Activated CD8-positive, alpha-beta memory T cell treated with anti-CD3 and anti-CD28 coated beads, Interleukin-2, amount 10 ng/mL, durations not matched to agents 7 days and 5 days (primary cell): Measurements from ENCODE around the gene AOPEP. TPM values are rescaled to one million over a fixed set of nuclear protein-coding genes. Genes with fewer than 3 reads are reported as not detected.

Source experiments
- ATAC-seq: fragments of 150-1000 bp; cut with Tn5 transposase; one replicate; pipeline ENCODE4 v1.10.0; 2021; ENCODE audit warnings: moderate library complexity
- CTCF ChIA-PET: fragments of 350-600 bp; sonication (Branson Sonifier 250); formaldehyde crosslinking; loops from one replicate; lab custom pipeline; 2021; ENCODE audit warnings: antibody characterized with exemption; lab: Charles Lee
- DNase-seq: peaks from one replicate; pipeline ENCODE4 v3.0.0-alpha.2; 2020
- H3K27ac Mint-ChIP-seq: one replicate; pipeline ENCODE4 v1.8.0; 2021; ENCODE audit warnings: mild to moderate bottlenecking, mixed read lengths
- H3K27me3 Mint-ChIP-seq: one replicate; pipeline ENCODE4 v1.8.0; 2021; ENCODE audit warnings: mixed read lengths
- H3K36me3 Mint-ChIP-seq: one replicate; pipeline ENCODE4 v1.8.0; 2021; ENCODE audit warnings: mild to moderate bottlenecking, mixed read lengths
- H3K4me1 Mint-ChIP-seq: one replicate; pipeline ENCODE4 v1.8.0; 2021; ENCODE audit warnings: mixed read lengths
- H3K4me3 Mint-ChIP-seq: one replicate; pipeline ENCODE4 v1.8.0; 2021; ENCODE audit warnings: mild to moderate bottlenecking, moderate library complexity, mixed read lengths
- H3K9me3 Mint-ChIP-seq: one replicate; pipeline ENCODE4 v1.8.0; 2022; ENCODE audit warnings: low read depth, mixed read lengths
- total RNA-seq, 2 experiments: library from RNA; stranded (reverse); gene quantifications; one replicate each; pipeline ENCODE4 v1.2.3, GENCODE V29; 2021

The AOPEP gene
- total RNA-seq, 2 experiments from 2014 or later, result 9.8 to 13.7 TPM

- CTCF ChIA-PET, result no interaction called here
- no peak overlapping the region for H3K27ac Mint-ChIP-seq
Measured at GRCh38 chr9:94728719-94729118, 2.2 kb downstream of the AOPEP start.

DNA sequence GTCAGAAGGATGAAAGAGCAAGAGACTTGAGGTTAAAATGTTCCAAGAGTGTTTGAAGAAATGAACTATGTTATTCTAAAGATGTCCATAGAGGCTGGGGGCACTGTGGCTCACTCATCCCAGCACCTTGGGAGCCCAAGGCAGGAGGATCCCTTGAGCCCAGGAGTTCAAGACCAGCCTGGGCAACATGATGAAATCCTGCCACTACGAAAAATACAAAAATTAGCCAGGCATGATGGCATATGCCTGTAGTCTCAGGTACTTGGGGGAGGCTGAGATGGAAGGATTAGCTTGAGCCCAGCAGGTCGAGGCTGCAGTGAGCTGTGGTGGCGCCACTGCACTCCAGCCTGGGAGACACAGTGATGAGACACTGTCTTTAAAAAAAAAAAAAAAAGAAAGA, 2.7 kb downstream of the AOPEP start:
- Mint-ChIP-seq H3K4me3 (no peak overlapping the region), H3K36me3 (no peaks in the 10 kb centered on the region), H3K27ac (no peak overlapping the region), H3K27me3 (no peaks in the 10 kb centered on the region), H3K4me1 (peaks cover 12% of the 10 kb centered on the region), H3K9me3 (no peaks in the 10 kb centered on the region)
- ATAC-seq (no peak), DNase-seq (no peak)
- CTCF ChIA-PET, result no interaction called here

More at GRCh38 chr9:94728719-94729118, 2.2 kb downstream of the AOPEP start:
- no peak for DNase-seq
- ATAC-seq, result no peak
- peaks cover 12% of the 10 kb centered on the region for H3K4me1 Mint-ChIP-seq
- H3K36me3 Mint-ChIP-seq, result no peaks in the 10 kb centered on the region
- no peaks in the 10 kb centered on the region for H3K27me3 Mint-ChIP-seq
- H3K9me3 Mint-ChIP-seq, result no peaks in the 10 kb centered on the region
- no peak overlapping the region for H3K4me3 Mint-ChIP-seq

DNA sequence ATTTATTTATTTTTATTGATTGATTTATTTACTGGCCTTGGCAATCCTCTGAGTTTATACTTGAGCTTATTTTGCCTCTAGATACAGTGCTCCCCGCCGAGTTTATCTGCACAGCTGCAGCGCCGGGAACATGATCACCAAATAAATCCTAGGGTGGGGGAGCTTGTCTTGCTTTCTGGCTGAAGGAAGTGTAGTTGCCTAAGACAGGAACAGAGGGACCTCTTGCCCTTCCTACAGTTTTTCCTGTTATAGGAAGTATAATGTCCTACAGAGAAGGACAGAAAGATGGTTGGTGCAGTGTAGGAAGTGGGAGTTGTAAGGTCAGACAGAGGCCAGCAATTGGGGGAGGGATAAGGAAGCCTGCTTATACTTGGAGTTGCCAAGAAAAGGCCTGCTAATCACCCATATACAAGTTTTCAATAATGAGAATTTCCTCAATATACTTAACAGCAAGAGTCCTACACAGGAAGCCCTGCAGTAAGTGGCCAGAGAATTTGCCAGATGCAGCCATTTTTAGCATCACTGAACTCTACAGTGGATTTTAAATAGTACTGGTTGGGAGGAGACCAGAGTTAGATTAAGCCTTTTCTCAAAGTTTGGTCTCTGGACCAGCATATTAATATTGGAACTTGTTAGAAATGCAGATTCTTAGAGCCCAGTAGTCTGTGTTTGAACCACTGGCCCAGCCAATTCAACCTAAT, 7.7 kb downstream of the AOPEP start:
- Mint-ChIP-seq H3K4me1 (no peaks in the 10 kb centered on the region), H3K27me3 (no peaks in the 10 kb centered on the region), H3K27ac (no peak overlapping the region), H3K36me3 (peaks cover 3% of the 10 kb centered on the region), H3K9me3 (no peaks in the 10 kb centered on the region), H3K4me3 (no peak overlapping the region)
- no peak for ATAC-seq
- no peak for DNase-seq
- CTCF ChIA-PET, result no interaction called here

DNA sequence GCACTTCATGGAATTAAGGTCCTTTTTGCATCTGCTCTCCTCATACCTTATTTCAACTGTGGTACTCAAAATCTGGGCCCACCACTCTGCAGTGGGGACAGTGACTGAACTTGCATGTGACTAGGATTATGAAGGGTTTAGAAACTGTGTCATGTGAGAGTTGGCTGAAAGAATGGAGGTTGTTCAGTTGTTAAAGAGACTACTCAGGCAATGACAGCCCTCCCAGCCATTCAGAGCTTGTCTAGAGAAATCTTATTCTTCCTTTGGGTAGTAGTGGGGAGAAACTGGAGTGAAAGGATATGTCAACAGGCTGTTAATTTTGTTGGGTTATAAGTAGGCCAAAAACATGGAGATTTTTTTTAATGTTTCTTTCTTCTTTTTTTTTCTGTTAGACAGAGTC, 10.3 kb downstream of the AOPEP start:
- no peaks in the 10 kb centered on the region for H3K4me1 Mint-ChIP-seq
- no peak overlapping the region for H3K4me3 Mint-ChIP-seq
- no peak for DNase-seq
- peaks cover 3% of the 10 kb centered on the region for H3K36me3 Mint-ChIP-seq
- H3K27ac Mint-ChIP-seq, result no peak overlapping the region
- no peaks in the 10 kb centered on the region for H3K27me3 Mint-ChIP-seq
- CTCF ChIA-PET, result no interaction called here
- ATAC-seq, result no peak
- H3K9me3 Mint-ChIP-seq, result no peaks in the 10 kb centered on the region

DNA sequence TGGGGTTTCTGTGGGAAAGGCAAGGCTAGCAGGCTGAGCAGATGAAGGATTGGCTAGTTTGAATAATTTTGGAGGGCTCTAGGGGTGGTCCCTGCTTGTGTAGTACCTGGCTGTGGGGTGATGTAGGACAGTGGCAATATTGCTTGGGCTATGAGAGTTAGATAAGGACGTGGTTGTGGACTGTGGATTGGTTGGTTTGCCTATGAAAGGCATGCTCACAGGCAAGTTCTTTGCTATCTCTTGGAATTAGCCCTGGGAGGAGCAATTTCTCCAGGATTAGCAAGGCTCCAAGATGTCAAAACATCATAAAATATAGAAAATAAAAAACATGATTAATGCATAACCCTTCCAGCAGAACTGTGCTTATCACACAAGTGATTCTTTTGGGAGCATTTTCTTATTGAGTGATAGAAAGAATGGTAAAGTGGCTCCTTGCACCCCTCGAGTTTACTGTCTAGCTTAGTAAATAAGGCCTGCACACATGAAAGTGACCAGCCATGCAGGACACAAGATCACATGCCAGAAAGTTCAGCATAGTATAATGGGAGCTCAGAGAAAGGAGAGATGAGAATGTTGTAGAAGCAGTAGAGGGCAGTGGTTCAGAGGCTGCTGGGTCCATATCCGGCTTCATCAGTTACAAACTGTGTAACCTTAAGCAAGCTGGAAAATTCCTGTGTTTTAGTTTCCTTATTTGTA, 13.8 kb downstream of the AOPEP start:
- CTCF ChIA-PET, result no interaction called here
- DNase-seq, result no peak
- no peak overlapping the region for H3K4me3 Mint-ChIP-seq
- no peaks in the 10 kb centered on the region for H3K4me1 Mint-ChIP-seq
- no peak for ATAC-seq
- no peaks in the 10 kb centered on the region for H3K27me3 Mint-ChIP-seq
- H3K9me3 Mint-ChIP-seq, result no peaks in the 10 kb centered on the region
- no peak overlapping the region for H3K27ac Mint-ChIP-seq
- H3K36me3 Mint-ChIP-seq, result peaks cover 5% of the 10 kb centered on the region

- no peaks in the 10 kb centered on the region for H3K9me3 Mint-ChIP-seq
- peaks cover 5% of the 10 kb centered on the region for H3K36me3 Mint-ChIP-seq
- CTCF ChIA-PET, result no interaction called here
- H3K27me3 Mint-ChIP-seq, result no peaks in the 10 kb centered on the region
- ATAC-seq, result no peak
- no peak overlapping the region for H3K27ac Mint-ChIP-seq
- no peaks in the 10 kb centered on the region for H3K4me1 Mint-ChIP-seq
- DNase-seq, result no peak
- H3K4me3 Mint-ChIP-seq, result no peak overlapping the region
Measured at GRCh38 chr9:94741866-94742265, 15.4 kb downstream of the AOPEP start.

DNA sequence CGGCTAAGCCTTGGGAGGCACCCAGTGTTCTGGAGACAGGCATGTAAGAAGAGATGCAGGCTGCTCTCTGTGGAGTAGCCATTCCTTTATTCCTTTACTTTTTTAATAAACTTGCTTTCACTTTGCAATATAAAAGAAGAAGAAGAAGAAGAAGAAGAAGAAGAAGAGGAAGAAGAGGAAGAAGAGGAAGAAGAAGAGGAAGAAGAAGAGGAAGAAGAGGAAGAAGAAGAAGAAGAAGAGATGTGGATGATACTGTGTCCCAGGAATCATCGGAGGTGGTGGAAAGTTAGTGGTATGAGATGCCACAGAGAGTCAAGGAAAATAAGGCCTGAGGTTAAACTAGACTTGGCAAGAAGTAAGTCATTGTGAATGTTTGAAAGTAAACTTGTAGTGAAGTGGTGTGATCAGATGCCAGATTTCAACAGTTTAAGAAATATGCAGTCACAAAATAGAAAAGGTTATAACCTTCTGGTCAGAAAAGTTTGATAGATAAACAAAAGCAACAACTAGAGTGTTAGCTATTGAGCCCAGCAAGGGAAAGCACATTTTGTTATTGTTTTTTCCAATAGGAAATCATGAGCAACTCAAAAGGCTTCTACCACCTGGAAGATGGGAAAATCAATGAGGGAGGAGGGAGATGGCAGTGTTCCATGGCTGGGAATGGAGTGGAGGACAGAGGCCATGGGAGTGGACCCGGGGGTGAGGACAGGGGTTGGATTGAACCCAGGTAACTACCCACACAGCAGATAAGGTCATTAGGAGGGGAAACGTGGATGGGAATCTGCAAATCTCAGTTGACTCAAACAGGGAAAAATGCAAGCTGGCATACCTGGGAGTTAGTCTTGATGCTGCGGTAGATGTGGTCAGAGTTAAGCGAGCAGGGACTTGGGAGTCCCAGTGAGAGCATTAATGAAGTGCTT, 16.8 kb downstream of the AOPEP start:
- Mint-ChIP-seq H3K27ac (no peak overlapping the region), H3K4me3 (no peak overlapping the region), H3K4me1 (no peaks in the 10 kb centered on the region), H3K27me3 (no peaks in the 10 kb centered on the region), H3K9me3 (no peaks in the 10 kb centered on the region), H3K36me3 (peaks cover 6% of the 10 kb centered on the region)
- CTCF ChIA-PET, result no interaction called here
- ATAC-seq (no peak), DNase-seq (no peak)

DNA sequence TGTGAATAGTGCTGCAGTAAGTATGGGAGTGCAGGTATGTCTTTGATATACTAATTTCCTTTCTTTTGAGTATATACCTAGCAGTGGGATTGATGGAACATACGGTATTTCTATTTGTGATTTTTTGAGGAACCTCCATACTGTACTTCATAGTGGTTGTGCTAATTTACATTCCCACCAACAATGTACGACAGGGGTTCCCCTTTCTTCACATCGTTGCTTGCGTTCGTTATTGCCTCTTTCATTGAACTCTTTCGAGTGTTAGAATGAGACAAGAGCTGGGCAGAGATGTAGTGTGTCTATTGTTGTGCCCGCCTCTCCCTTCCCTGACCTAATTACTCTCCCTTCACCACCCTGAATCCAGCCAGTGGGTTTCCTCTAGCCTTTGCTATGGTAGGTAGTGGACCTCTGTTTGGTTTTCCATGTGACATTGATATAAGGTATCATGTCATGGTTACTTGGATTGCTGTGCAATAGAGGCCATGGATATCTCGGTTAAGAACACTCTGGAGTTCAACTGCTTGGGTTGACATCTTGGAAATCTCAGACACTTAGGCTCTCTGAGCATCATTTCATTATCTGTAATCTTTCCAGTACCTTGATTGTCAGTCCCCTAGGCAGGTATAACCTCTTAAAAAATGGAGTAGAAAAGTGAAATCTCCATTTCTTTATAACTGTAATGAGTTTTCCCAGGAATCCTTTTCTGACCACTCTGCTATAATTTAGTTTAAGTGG, 19.5 kb downstream of the AOPEP start:
- CTCF ChIA-PET, result no interaction called here
- no peak overlapping the region for H3K27ac Mint-ChIP-seq

GRCh38 chr9:94746541-94747370, 20.3 kb downstream of the AOPEP start:
- no peak overlapping the region for H3K4me3 Mint-ChIP-seq
- CTCF ChIA-PET, result interaction anchor here (0.7 kb wide), 1 partner anchor 30 kb away, joined by 3 read pairs; no protein-coding TSS in a partner anchor
- H3K36me3 Mint-ChIP-seq, result peaks cover 30% of the 10 kb centered on the region
- no peak for DNase-seq
- no peak overlapping the region for H3K27ac Mint-ChIP-seq
- no peaks in the 10 kb centered on the region for H3K4me1 Mint-ChIP-seq
- ATAC-seq, result no peak
- H3K9me3 Mint-ChIP-seq, result peaks cover 10% of the 10 kb centered on the region
- H3K27me3 Mint-ChIP-seq, result no peaks in the 10 kb centered on the region

More for the DNA sequence above, 19.5 kb downstream of the AOPEP start:
- Mint-ChIP-seq H3K9me3 (peaks cover 10% of the 10 kb centered on the region), H3K4me3 (no peak overlapping the region), H3K27me3 (no peaks in the 10 kb centered on the region), H3K4me1 (no peaks in the 10 kb centered on the region), H3K36me3 (peaks cover 24% of the 10 kb centered on the region)
- ATAC-seq (no peak), DNase-seq (no peak)

DNA sequence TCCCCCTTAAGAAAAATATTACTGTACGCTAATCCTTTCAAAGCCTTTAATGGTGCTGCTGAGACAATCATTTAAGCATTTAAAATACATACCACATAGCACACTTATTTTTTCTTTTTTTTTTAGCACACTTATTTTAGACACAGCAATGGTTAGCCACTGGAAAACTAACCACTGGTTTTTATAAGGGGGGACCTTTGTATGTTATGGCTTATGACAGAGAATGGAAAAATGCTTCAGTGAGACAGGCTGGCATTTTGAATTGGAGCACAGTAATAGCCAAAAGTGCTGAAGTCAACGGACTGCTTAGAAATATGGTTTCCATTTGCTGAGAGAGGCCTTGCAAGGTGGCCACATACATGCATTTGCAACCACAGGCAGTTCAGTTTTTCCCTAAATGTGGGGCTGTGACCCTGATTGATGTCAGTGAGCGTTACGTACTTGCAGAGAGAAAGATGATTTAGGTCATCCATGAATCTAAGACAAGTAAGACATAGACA, 28.5 kb downstream of the AOPEP start:
- ATAC-seq (no peak), DNase-seq (no peak)
- CTCF ChIA-PET, result no interaction called here

GRCh38 chr9:94757158-94757557, 30.7 kb downstream of the AOPEP start:
- Mint-ChIP-seq H3K27ac (no peak overlapping the region), H3K4me3 (no peak overlapping the region), H3K4me1 (peaks cover 12% of the 10 kb centered on the region), H3K36me3 (peaks cover 10% of the 10 kb centered on the region), H3K27me3 (no peaks in the 10 kb centered on the region), H3K9me3 (no peaks in the 10 kb centered on the region)
- DNase-seq, result no peak
- CTCF ChIA-PET, result no interaction called here
- ATAC-seq, result no peak

More for the DNA sequence above, 28.5 kb downstream of the AOPEP start:
- H3K27me3 Mint-ChIP-seq, result no peaks in the 10 kb centered on the region
- peaks cover 3% of the 10 kb centered on the region for H3K4me1 Mint-ChIP-seq
- no peak overlapping the region for H3K27ac Mint-ChIP-seq
- H3K9me3 Mint-ChIP-seq, result peaks cover 2% of the 10 kb centered on the region
- H3K36me3 Mint-ChIP-seq, result peaks cover 15% of the 10 kb centered on the region
- H3K4me3 Mint-ChIP-seq, result no peak overlapping the region

DNA sequence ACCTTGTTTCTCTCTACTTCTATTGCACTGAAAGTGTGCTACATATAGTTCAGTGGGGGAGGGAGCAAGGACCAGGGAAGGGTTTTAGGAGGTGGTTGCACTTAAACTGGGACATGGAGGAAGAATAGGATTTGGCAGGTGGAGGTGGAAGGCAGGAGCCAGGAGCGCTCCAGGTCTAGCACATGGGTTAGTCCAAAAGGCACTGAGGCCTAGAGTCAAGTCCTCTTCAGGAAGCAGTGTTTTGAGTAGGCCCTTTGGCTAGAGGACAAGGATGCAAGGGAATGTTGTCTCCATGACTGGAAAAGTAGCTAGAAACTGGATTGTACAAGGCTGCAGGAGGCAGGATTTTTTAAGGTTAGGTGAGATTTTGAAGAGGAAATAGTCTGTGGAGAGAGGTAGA, 31.5 kb downstream of the AOPEP start:
- no peaks in the 10 kb centered on the region for H3K9me3 Mint-ChIP-seq
- no peak overlapping the region for H3K4me3 Mint-ChIP-seq
- DNase-seq (no peak), ATAC-seq (no peak)
- peaks cover 9% of the 10 kb centered on the region for H3K36me3 Mint-ChIP-seq
- H3K27ac Mint-ChIP-seq, result no peak overlapping the region
- H3K27me3 Mint-ChIP-seq, result no peaks in the 10 kb centered on the region
- CTCF ChIA-PET, result no interaction called here
- peaks cover 12% of the 10 kb centered on the region for H3K4me1 Mint-ChIP-seq
